ENCODE data around the gene NALCN.

The NALCN gene

DNA sequence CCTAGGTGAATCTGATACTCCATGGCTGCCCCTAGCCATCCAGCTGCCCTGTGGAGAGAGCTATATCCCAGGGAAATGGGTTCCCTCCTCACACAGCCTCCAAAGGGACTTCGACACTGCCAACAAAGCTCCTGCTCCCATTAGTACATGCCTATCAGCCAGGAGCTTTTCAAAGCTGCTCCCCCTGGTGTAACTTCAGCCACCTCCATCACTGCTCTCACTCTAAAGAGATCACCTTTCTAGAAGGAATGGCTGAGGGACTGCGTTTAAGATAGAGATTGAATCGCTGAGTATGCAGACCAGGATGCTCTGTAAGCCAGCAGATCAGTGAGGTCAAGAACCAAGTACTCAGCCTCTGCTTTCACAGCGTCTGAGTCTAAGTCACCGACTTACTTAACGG lies 213.7 kb downstream of the NALCN start:
- DNase-seq, result no peak

- DNase-seq, result no peak
Measured at GRCh38 chr13:101190976-101191375, 225.3 kb downstream of the NALCN start.

DNA sequence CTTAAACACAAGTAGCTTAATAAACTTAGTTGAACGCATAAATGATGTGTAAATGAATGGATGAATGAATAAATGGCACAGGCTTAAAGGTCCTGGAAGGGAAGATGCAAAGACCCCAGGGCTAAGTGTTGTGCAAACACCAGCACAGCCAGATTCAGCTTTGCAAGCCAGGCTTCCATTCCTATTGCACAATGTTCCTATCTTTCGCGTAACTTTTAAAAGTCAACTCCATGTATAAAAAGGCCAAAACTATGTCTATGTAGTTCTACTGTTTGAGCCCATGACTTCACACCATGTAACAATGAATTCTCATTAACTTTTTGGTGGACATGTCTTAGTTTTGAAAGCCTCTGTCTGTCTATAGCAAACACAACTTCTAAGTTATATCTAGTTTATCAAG lies 226.0 kb downstream of the NALCN start:
- no peak for DNase-seq

DNA sequence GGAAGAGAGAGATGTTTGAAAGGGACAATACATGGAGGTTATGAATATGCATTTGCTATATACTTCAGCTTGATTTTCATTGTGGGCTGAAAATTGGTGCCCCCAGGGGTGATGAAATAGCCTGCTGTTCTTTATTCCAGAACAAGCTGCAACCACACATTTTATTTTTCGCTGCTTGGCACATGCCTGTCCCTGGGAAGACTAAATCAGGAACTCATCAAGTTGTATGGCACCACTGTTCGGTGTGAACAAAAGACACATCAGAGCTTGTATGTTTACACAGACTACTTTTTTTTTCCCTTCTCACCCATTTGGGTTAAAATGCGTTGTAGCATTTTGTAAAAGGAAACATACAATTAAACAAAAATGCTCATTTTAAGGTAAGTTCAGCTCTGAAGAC lies 230.7 kb downstream of the NALCN start:
- DNase-seq, result no peak

DNA sequence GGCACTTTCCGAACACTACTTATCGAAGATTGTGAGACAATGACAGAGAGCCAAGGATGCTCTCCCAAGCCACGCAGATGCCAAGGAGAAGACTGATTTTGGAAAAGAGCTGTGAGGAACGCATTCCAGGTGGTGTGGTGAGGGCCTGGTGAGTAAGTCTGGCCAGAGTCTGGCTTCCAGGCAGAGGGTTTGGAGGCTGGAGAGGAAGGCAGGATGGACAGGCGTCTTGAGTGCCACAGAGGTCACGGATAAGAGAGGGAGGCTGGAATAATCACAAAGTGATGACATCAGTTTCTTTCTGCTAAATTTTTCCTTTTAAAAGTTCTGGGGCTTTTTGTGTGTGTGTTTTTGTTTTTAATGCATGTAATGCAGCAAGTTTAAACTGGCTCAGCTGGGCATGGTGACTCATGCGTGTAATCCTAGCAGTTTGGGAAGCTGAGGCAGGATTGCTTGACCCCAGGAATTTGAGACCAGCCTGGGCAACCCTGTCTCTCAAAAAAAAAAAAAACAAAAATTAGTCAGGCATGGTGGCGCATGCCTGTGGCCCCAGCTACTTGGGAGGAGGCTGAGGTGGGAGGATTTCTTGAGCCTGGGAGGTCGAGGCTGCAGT lies 235.1 kb downstream of the NALCN start:
- no peak for DNase-seq

DNA sequence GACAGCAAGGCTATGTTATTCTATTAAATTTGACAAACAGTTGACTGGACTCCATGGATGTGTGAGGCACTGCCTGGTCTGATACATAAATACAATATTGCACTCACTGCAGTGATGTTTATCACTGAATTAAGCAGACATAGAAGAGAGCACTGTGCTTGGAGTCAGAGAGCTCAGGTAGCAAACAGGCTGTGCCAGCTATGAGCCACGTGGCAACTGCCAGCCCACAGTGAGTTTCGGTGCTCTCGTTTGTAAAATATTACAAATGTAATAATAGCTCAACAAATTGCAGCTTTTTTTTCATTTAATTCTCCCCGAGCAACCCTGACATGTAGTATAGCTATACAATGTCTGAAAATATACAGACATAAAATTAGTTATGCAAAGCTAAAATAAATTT lies 237.3 kb downstream of the NALCN start:
- DNase-seq, result no peak

DNA sequence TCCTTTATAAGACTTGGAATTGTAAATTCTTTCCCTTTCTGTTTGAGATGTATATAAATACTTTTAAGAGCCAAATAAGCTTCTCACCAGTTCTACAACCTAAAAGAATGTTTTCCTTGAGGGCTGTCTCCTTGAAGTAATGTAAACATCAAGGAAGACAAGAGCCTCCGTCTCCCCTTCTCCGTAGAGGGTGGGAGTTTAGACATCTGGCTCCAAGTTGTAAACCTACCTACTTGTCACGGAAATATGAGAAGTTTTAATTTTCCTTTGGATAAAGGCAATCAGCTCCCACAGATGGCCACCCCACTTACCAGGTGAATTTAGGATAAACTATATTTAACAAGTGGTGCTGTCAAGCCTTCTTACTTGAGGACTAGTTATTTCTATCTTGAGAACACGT lies 237.9 kb downstream of the NALCN start:
- no peak for DNase-seq

GRCh38 chr13:101170306-101170705 lies 246.0 kb downstream of the NALCN start:
- DNase-seq, result no peak

- no peak for DNase-seq
Measured at GRCh38 chr13:101157261-101157660, 259.0 kb downstream of the NALCN start.

- peak in 1 of 4 experiments; percentile 3 for DNase-seq
Measured at GRCh38 chr13:101155920-101156319, 260.4 kb downstream of the NALCN start.

DNA sequence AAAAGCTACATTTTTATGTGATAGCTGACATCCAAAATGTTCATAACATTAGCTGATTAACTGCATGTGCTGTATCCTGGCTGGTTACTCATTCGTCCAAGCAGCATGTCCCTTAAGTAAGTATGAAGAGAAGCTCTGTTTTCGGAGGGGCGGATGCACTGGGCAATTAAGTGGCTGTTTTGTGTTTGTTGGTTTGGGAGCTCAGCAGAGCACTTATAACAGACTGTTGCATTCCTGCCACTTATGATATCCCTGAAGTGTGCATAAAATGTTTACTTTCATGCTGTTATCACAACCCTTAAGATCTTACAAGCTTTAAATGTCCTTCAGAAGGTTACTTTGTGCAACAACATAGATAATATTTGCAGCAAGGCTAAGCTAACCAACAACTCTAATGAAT lies 264.1 kb downstream of the NALCN start:
- no peak for DNase-seq

- DNase-seq, result no peak
Measured at GRCh38 chr13:101150998-101151397, 265.3 kb downstream of the NALCN start.

DNA sequence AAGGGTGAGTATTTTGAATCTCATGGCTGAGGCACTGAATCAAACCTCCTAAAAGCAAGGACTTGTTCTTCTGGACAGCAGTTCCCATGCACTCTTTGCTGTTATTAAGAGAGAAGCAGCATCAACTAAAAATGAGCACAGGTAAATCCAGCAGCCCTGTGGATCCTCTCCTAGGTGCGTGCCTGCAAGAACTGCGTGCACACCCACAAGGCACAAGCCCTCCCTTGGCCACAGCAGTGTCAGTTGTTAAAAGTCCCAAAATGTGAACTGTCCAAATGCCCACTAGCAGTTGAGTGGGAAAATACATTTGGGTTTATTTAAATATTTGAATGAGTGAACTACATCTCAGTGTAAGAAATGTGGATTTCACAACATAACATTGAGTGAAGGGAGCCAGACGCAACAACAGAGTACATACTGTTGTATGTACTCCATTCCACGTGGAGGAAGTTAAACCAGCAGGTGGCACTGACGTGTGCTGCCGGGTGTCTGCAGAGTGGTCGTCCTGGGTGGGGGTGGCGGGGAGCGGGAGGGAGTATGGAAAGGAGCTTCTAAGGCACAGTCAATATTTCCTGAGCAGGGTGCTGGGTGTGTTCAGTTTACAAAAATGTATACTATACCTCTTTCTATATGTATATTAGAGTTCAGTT lies 266.4 kb downstream of the NALCN start:
- no peak for DNase-seq

- DNase-seq, result no peak
Measured at GRCh38 chr13:101146101-101146898, 270.0 kb downstream of the NALCN start.

- DNase-seq, result peak; percentile 45 to 80 (median 62)
Measured at GRCh38 chr13:101144808-101145419, 271.4 kb downstream of the NALCN start.

- no peak for DNase-seq
Measured at GRCh38 chr13:101140936-101141335, 275.4 kb downstream of the NALCN start.

- no peak for DNase-seq
Measured at GRCh38 chr13:101140087-101140770, 276.1 kb downstream of the NALCN start.

- DNase-seq, result no peak
Measured at GRCh38 chr13:101139081-101139480, 277.2 kb downstream of the NALCN start.

DNA sequence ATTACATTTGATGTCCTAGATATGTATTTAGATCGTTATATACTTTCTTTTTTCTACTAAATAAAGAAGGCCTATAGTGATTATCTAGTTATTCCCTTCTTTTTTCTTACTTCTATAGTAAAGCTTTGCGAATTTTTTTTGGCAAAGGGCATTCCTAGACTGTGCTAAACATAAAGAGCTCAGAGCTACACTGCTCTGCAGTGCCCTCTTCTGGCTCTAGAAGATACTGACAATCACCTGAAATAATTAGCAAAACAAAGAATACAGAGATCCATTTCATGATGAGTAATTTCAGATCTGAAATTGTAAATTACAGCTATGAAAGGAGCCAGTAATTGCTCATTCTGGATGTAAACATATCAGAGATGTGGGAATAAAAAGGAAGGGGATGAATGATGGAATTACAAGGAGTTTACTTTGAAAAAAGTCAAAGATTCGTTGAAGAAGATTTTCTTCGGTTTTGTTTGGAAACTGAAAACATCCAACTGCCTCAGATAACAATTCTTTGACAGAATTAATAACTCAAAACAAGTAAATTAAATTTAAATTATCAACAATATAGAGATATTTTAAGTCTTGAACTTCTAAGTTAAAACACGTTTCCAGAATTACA lies 288.5 kb downstream of the NALCN start:
- peak; percentile 21 to 61 (median 51) for DNase-seq

GRCh38 chr13:101123028-101123427 lies 293.3 kb downstream of the NALCN start:
- no peak for DNase-seq

- DNase-seq, result no peak
Measured at GRCh38 chr13:101121608-101122007, 294.7 kb downstream of the NALCN start.

DNA sequence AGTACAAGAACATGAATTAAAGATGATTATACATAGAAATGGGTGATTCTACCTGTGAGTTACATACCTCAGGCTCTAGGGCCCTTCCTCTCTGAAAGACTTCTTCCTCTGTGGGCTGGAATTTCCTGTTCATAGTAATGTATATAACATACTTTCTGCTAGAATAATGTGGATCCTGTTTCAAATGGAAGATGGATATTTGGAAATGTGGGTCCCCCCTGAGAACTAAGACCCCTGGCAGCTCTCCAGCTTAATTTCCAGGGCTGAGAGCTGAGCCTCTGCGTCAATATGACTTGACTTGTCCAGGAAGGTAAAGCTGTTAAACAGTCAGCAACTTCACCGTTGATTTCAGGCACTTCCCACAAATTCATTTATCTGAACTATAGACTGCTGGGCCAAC lies 296.3 kb downstream of the NALCN start:
- DNase-seq, result no peak

Data from suppressor macrophage (primary cell).